GM19468 (cell line): ENCODE measurements around the gene PIK3C2A.

Experiments used
- ATAC-seq: cut with Tn5 transposase; IDR thresholded peaks from one replicate; pipeline ENCODE4 v1.9.1; 2021; ENCODE audit warnings: mild to moderate bottlenecking, moderate library complexity, moderate number of reproducible peaks; ENCODE audit not compliant: unreplicated experiment; ENCODE audit errors: extremely low read depth

Gene PIK3C2A

GRCh38 chr11:17164361-17165246 is 43.2 kb downstream of the PIK3C2A start:
- no peak for ATAC-seq

DNA sequence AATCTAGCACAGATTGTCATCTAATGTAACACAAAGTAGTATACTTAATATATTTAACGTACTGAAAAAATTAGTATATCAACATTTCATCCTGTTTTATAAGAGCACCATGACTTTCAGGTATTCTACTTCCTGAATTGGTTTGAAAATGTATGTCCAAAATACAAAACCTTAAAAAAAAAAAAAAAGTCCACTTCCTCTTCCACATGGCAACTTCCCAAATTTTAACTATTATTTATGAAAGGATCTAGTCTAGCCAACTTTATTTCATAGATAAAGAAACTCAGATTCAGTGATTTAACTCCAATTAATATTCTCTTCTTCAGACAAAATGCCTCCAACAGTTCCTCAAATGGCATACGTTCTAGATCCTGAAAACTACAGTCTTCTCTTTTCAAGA is 44.0 kb downstream of the PIK3C2A start:
- ATAC-seq = no peak

DNA sequence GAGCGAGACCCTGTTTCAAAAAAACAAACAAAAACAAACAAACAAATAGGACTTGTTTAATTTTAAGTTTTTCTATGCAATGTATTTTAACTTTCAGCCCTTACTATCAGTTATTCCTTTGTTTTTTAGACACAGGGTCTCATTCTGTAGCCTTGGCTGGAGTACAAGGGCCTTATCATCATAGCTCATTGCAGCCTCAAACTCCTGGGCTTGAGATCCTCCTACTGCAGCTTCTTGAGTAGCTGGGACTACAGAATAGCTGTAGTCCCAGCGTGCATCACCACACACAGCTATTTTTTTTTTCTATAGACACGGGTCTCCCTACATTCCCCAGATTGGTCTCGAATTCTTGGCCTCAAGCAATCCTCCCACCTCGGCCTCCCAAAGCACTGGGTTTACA is 44.5 kb downstream of the PIK3C2A start:
- ATAC-seq = no peak

DNA sequence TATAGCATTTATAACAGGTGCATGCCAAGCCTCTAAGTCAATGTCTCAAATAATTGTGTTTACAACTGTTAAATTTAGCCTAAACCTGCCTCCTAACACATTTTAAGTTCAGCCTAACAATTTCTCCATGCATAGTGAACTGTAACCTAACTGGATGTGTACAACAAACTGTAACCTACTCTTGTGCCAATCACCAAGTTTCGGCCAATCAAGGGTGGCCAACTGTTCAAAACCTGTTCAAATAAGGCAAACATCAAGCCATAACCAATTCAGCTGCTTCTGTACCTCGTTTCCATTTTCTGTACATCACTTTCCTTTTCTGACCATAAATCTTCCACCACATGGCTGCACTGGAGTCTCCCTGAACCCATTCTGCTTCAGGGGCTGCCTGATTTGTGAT is 45.4 kb downstream of the PIK3C2A start:
- no peak for ATAC-seq

- no peak for ATAC-seq
Observed at GRCh38 chr11:17161515-17161914, 46.3 kb downstream of the PIK3C2A start.

DNA sequence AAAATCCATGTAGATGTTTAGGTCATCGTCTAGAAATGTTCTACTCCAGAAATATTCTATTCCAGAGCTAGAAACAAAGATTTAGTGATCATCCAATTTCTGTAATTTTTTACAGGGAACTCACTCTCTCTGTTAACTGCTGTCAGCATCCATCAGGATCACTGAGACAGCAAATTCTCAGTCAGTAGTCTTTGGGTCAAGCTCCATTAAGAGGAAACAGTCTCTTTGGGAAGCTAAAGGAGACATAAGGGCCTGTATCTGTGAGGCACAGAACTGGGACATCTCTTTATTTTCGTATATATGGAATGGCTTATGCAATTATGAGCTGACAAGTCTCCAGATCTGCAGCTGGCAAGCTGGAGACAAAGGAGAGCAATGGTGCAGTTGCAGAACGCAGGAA is 48.3 kb downstream of the PIK3C2A start:
- no peak for ATAC-seq
